ENCODE results near the gene PRDX3. TPM values are rescaled to one million over a fixed set of nuclear protein-coding genes. Genes with fewer than 3 reads are reported as not detected.

Gene PRDX3
- polyA plus RNA-seq, 1 of the 3 experiments (the other 2 are of a cell fraction), result 193 TPM

GRCh38 chr10:119189811-119190282, 11.2 kb upstream of the PRDX3 start:
- CTCF ChIA-PET, result interaction anchor here (0.6 to 3.2 kb wide), 9 partner anchors 10 to 354 kb away, joined by 3 to 41 read pairs (median 4); no protein-coding TSS in a partner anchor

More at GRCh38 chr10:119189811-119190282, 11.2 kb upstream of the PRDX3 start:
- H3K27me3 ChIP-seq (ENCODE audit: insufficient read depth), result no peaks in the 10 kb centered on the region
- H3F3A ChIP-seq (replicated peaks; ENCODE audit: insufficient read depth), result peaks cover 6% of the 10 kb centered on the region
- 65% methylated on average over 3 of the region's 3 CpGs for WGBS (ENCODE audit: low lambda C conversion rate)
- no peak for DNase-seq
- no peak overlapping the region for H3K4me2 ChIP-seq
- no peaks in the 10 kb centered on the region for H4K20me1 ChIP-seq (ENCODE audit: insufficient read depth)
- H3K4me1 ChIP-seq (ENCODE audit: control insufficient read depth in 1 of 2, insufficient read depth in 2 of 2, low read depth in 1 of 2, low read length in 1 of 2), result peaks cover 0 to 6% of the 10 kb centered on the region in 2 experiments; a peak in 2 of 4 replicates
- no peak overlapping the region for H3K4me3 ChIP-seq (ENCODE audit: low read depth in 2 of 2, low read length in 1 of 2)
- TF ChIP-seq USF2 (IDR thresholded peaks at IDR 0.05; ENCODE audit: borderline replicate concordance, low read depth, low read length) (no peak), RXRA (IDR thresholded peaks at IDR 0.05; ENCODE audit: borderline replicate concordance, low read depth) (no peak), FOXJ3 (CRISPR knock-in tag; IDR thresholded peaks at IDR 0.05) (no peak), REST (IDR thresholded peaks at IDR 0.05; ENCODE audit: low read depth, low read length) (no peak), TAF1 (IDR thresholded peaks at IDR 0.05; ENCODE audit: borderline replicate concordance, low read depth, low read length) (no peak), EZH2phosphoT487 (IDR thresholded peaks at IDR 0.05; ENCODE audit: borderline replicate concordance, low read depth) (no peak), SMC3 (IDR thresholded peaks at IDR 0.05; ENCODE audit: low read depth, low read length) (no peak), GATA2 (CRISPR knock-in tag; IDR thresholded peaks at IDR 0.05) (no peak), POLR2AphosphoS5 (IDR thresholded peaks at IDR 0.05; ENCODE audit: low read depth, low read length) (no peak), NRF1 (IDR thresholded peaks at IDR 0.05; ENCODE audit: low read depth, low read length) (no peak), GABPA (IDR thresholded peaks at IDR 0.05; ENCODE audit: low read depth) (no peak), IRF3 (IDR thresholded peaks at IDR 0.05; ENCODE audit: low read depth, low read length) (no peak), FOXM1 (IDR thresholded peaks at IDR 0.05; ENCODE audit: low read depth) (no peak), FOSL2 (IDR thresholded peaks at IDR 0.05; ENCODE audit: borderline replicate concordance, low read depth) (no peak), USF1 (IDR thresholded peaks at IDR 0.05; ENCODE audit: borderline replicate concordance, low read depth) (no peak), MXI1 (IDR thresholded peaks at IDR 0.05; ENCODE audit: low read depth, low read length) (no peak), TEAD4 (IDR thresholded peaks at IDR 0.05; ENCODE audit: borderline replicate concordance, insufficient read depth) (no peak)
- POLR2A ChIA-PET, result no interaction called here
- H3K36me3 ChIP-seq (replicated peaks in 1 of 2; ENCODE audit: control insufficient read depth in 1 of 2, insufficient read depth in 2 of 2, low read length in 1 of 2), result no peaks in the 10 kb centered on the region
- no peak overlapping the region for H3K9ac ChIP-seq
- no peaks in the 10 kb centered on the region for H3K9me3 ChIP-seq
- H2AFZ ChIP-seq (ENCODE audit: low read depth), result 0 out of 2 replicates have a peak overlapping the region, but pooled peaks have one; percentile 32
- no peaks in the 10 kb centered on the region for H3K79me2 ChIP-seq (ENCODE audit: insufficient read depth)
- peak overlapping the region in 1 of 2 experiments; percentile 53; a peak in 2 of 4 replicates for H3K27ac ChIP-seq (ENCODE audit: low read depth in 2 of 2, low read length in 1 of 2)
- H3K9me2 ChIP-seq, result no peaks in the 10 kb centered on the region

Measured in SK-N-SH (cell line).